K562 (cell line): ENCODE data around the gene TAF11. TPM values are rescaled to one million over a fixed set of nuclear protein-coding genes. Genes with fewer than 3 reads are reported as not detected.

Source experiments
- ATAC-seq: fragments of 200-7000 bp; cut with Tn5 transposase; 3 replicates; pipeline ENCODE4 v1.9.1; 2020; ENCODE audit warnings: moderate library complexity
- BruUV-seq: library from RNA; stranded (reverse); fragments of 400-500 nt; replicated peaks from 2 replicates; lab custom pipeline; 2021; lab: Mats Ljungman, UMichigan
- CTCF ChIA-PET: fragments of 300-600 bp; formaldehyde crosslinking; extraction: SDS; loops from one replicate; lab custom pipeline; 2021; ENCODE audit warnings: low intra/inter-chr PET ratio; lab: Yijun Ruan, JAX
- POLR2A ChIA-PET: fragments of 300-600, 350-650 bp; sonication (Branson Sonifier 250); formaldehyde crosslinking; extraction: SDS; loops from one replicate; lab custom pipeline; 2021; ENCODE audit warnings: antibody characterized with exemption, inconsistent platforms; lab: Yijun Ruan, JAX
- DNase-seq, 4 experiments: peaks; one replicate each; pipeline versions ENCODE4 v3.0.0 to v3.0.0-alpha.2; 2011 to 2018; ENCODE audit warnings: low spot score in 3 of 4, mixed read lengths in 3 of 4; ENCODE audit errors: extremely low read depth in 1 of 4
- FAIRE-seq: peaks from 2 replicates; lab custom pipeline; 2011; peaks lifted over from hg19 to GRCh38; lab: Jason Lieb, UNC
- H2AFZ ChIP-seq: 2 replicates; pipeline ENCODE4 v1.6.0; 2011; ENCODE audit warnings: low read depth, low read length, control low read depth, inconsistent platforms
- H3K27ac ChIP-seq: fragments of 200-600 bp; 3 replicates; pipeline ENCODE4 v1.8.0; 2011; ENCODE audit warnings: low read depth, mild to moderate bottlenecking, control low read depth, inconsistent platforms, low read length, moderate library complexity, mixed read lengths; ENCODE audit errors: extremely low read depth
- H3K27me3 ChIP-seq, 2 experiments: fragments of 300-600 bp in 1 of 2; 2 replicates in 1 of 2; 3 replicates in 1 of 2; pipeline versions ENCODE4 v1.6.0 to v1.8.0; 2011; ENCODE audit warnings: inconsistent platforms in 2 of 2, low read length in 2 of 2, mild to moderate bottlenecking in 1 of 2, mixed read lengths in 1 of 2, moderate library complexity in 1 of 2; ENCODE audit not compliant: control insufficient read depth in 2 of 2, insufficient read depth in 2 of 2
- H3K36me3 ChIP-seq: fragments of 300-600 bp; 3 replicates; pipeline ENCODE4 v1.8.0; 2011; ENCODE audit warnings: mild to moderate bottlenecking, low read length, inconsistent platforms; ENCODE audit not compliant: control insufficient read depth, insufficient read depth
- H3K4me1 ChIP-seq, 2 experiments: fragments of 200-600 bp in 1 of 2; replicated peaks in 1 of 2; 2 replicates in 1 of 2; 3 replicates in 1 of 2; pipeline versions ENCODE4 v1.5.1 to v1.8.0; 2011; ENCODE audit warnings: inconsistent platforms in 2 of 2, low read length in 2 of 2, mild to moderate bottlenecking in 1 of 2, mixed read lengths in 1 of 2, moderate library complexity in 1 of 2; ENCODE audit not compliant: control insufficient read depth in 2 of 2, insufficient read depth in 2 of 2
- H3K4me2 ChIP-seq: 2 replicates; pipeline ENCODE4 v1.6.1; 2011; ENCODE audit warnings: low read length, control low read depth, inconsistent platforms, mixed read lengths; ENCODE audit not compliant: insufficient read depth
- H3K4me3 ChIP-seq: fragments of 200-600 bp; sonication (generic), shearing (Covaris generic); 2 replicates; pipeline ENCODE4 v1.5.1; 2016; ENCODE audit warnings: control low read depth, inconsistent platforms
- H3K79me2 ChIP-seq: fragments of 200-600 bp; 3 replicates; pipeline ENCODE4 v1.8.0; 2011; ENCODE audit warnings: low read length, inconsistent platforms; ENCODE audit not compliant: control insufficient read depth, insufficient read depth
- H3K9ac ChIP-seq, 2 experiments: 2 replicates each; pipeline versions ENCODE4 v1.6.0 to v1.6.1; 2011; ENCODE audit warnings: low read depth in 2 of 2, low read length in 2 of 2, control low read depth in 1 of 2, inconsistent platforms in 1 of 2, mild to moderate bottlenecking in 1 of 2, mixed read lengths in 1 of 2; ENCODE audit not compliant: insufficient read depth in 1 of 2
- H3K9me1 ChIP-seq: one replicate; pipeline ENCODE4 v1.6.0; 2011; ENCODE audit warnings: inconsistent platforms, mild to moderate bottlenecking, low read length, moderate library complexity; ENCODE audit not compliant: control insufficient read depth, insufficient read depth
- H3K9me3 ChIP-seq: replicated peaks from 2 replicates; pipeline ENCODE4 v1.5.1; 2011; ENCODE audit warnings: low read depth, low read length, inconsistent platforms; ENCODE audit not compliant: control insufficient read depth, insufficient read depth
- H4K20me1 ChIP-seq: replicated peaks from 2 replicates; pipeline ENCODE4 v1.6.1; 2011; ENCODE audit warnings: low read length, inconsistent platforms, mixed read lengths; ENCODE audit not compliant: control insufficient read depth, insufficient read depth
- ARNT ChIP-seq, 2 experiments: fragments of 450-650 bp; IDR thresholded peaks; 2 replicates each; pipeline ENCODE4 v1.6.1; 2016; ENCODE audit warnings: mild to moderate bottlenecking in 1 of 2
- CC2D1A ChIP-seq: fragments of 450-650 bp; IDR thresholded peaks from 2 replicates; pipeline ENCODE4 v1.6.1; 2017; ENCODE audit warnings: mild to moderate bottlenecking
- DMBX1 ChIP-seq: fragments of 250-450 bp; sonication (Bioruptor Pico); IDR thresholded peaks from 2 replicates; pipeline ENCODE4 v1.8.0; 2022; ENCODE audit warnings: inconsistent platforms, mild to moderate bottlenecking, moderate library complexity, borderline replicate concordance
- JUND ChIP-seq, 2 experiments: IDR thresholded peaks; 2 replicates in 1 of 2; 3 replicates in 1 of 2; pipeline ENCODE4 v1.6.1; 2011; ENCODE audit warnings: borderline replicate concordance in 2 of 2, low read depth in 2 of 2, low read length in 2 of 2, improper control_type of control experiment in 1 of 2, missing biosample characterization in 1 of 2, missing genetic modification characterization in 1 of 2, missing genetic modification reagents in 1 of 2
- MTA1 ChIP-seq: fragments of 450-650 bp; IDR thresholded peaks from 2 replicates; pipeline ENCODE4 v1.6.1; 2017; ENCODE audit warnings: borderline replicate concordance
- POU5F1 ChIP-seq: fragments of 150-350 bp; IDR thresholded peaks from 2 replicates; pipeline ENCODE4 v1.6.1; 2014; ENCODE audit warnings: borderline replicate concordance, low read length, low read depth, mild to moderate bottlenecking; ENCODE audit not compliant: partially characterized antibody
- RBM22 ChIP-seq: fragments of 200-400 bp; formaldehyde crosslinking; IDR thresholded peaks from 2 replicates; pipeline ENCODE4 v1.6.1; 2018; ENCODE audit warnings: low read length, low read depth; ENCODE audit not compliant: poor library complexity, severe bottlenecking
- SAFB2 ChIP-seq: fragments of 200-400 bp; formaldehyde crosslinking; IDR thresholded peaks from 2 replicates; pipeline ENCODE4 v1.6.1; 2018; ENCODE audit warnings: borderline replicate concordance, low read length, low read depth, moderate library complexity; ENCODE audit not compliant: severe bottlenecking
- TBP ChIP-seq: optimal IDR thresholded peaks from 2 replicates; pipeline ENCODE3; 2011; ENCODE audit warnings: low read depth, low read length, improper control_type of control experiment
- ZNF175 ChIP-seq: fragments of 200-800 bp; sonication (Bioruptor generic); IDR thresholded peaks from 2 replicates; pipeline ENCODE4 v1.6.1; 2016; ENCODE audit warnings: low read depth, mild to moderate bottlenecking, missing genetic modification characterization, missing compliant biosample characterization
- ZNF263 ChIP-seq: sonication (generic); formaldehyde crosslinking; IDR thresholded peaks from 2 replicates; pipeline ENCODE4 v1.8.0; 2022; ENCODE audit warnings: mild to moderate bottlenecking, missing genetic modification reagents, borderline replicate concordance
- WGBS: fragments of 100-300 bp; shearing (Covaris generic); methylation state at CpG from one replicate; pipeline ENCODE4 v1.1.6; 2016; ENCODE audit warnings: low coverage, mixed read lengths; ENCODE audit not compliant: insufficient coverage; ENCODE audit errors: missing lambda C conversion rate; 5-methylcytosine and 5-hydroxymethylcytosine counted together
- in situ Hi-C: fragments of 300-500 bp; cut with MboI; formaldehyde crosslinking; loops from 4 replicates; pipeline ENCODE4 v1.15.0; 2018; ENCODE audit warnings: inconsistent platforms, mixed read lengths
- intact Hi-C: fragments of 100-400 bp; cut with micrococcal nuclease; formaldehyde crosslinking; loops from 2 replicates; pipeline ENCODE4 v1.14.2; 2022
- polyA plus RNA-seq, 8 experiments: library from polyadenylated mRNA; depleted of rRNA in 4 of 8; stranded (reverse) in 5 of 8; unstranded in 3 of 8; fragments of >200 nt; fragmentation: Nextera tagmentation in 2 of 8; fragmentation: Illumina TruSeq in 1 of 8; extraction: Ambion mirVana in 2 of 8; extraction: Trizol in 1 of 8; gene quantifications; 2 replicates each; pipeline versions ENCODE4 v1.2.1 to v1.2.3, GENCODE V29; 2011 to 2014; ENCODE audit warnings: inconsistent platforms in 1 of 8, missing spikeins in 1 of 8
- total RNA-seq, 7 experiments: library from RNA; depleted of rRNA in 6 of 7; stranded (reverse); fragments of >200 nt in 6 of 7; fragmentation: Illumina TruSeq in 2 of 7; extraction: Trizol in 2 of 7; gene quantifications; 2 replicates each; pipeline versions ENCODE4 v1.2.1 to v1.2.3, GENCODE V29; 2011 to 2021; ENCODE audit warnings: low replicate concordance in 1 of 7
- TF ChIP-seq, protein P1 (sequence below): sonication (generic); formaldehyde crosslinking; IDR thresholded peaks from 2 replicates; pipeline ENCODE4 v1.4.0; 2020; ENCODE audit warnings: mild to moderate bottlenecking, missing genetic modification reagents

TAF11 gene
- total and polyA plus RNA-seq, 9 of the 15 experiments (the other 6 are each of a cell fraction or from before 2014, with no cell fraction given) = 40.9 to 91.9 (median 71.9) TPM

DNA sequence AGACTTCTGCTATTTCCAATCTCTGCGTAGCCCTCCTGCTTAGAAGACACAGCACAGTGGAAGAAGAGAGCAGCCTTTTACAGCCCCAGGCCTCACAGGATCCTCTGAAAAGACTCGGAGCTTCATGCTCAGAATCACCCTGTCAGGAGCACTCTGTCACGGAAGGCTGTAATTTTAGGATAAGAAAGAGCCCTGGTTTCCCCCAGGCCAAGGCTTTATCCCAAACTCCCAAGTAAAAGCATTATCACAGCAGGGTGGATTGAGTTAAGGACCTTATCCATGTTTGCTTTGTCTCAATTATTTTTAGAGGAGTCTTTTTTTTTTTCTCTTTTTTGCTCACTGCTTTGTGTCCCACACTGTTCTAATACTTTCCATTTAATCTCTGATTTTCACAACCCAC, 40.4 kb upstream of the TAF11 start:
- Histone ChIP-seq H3K9ac (no peak overlapping the region), H3K4me3 (no peak overlapping the region), H3K36me3 (no peaks in the 10 kb centered on the region), H3K9me3 (no peaks in the 10 kb centered on the region), H2AFZ (no peak overlapping the region), H3K79me2 (no peaks in the 10 kb centered on the region), H4K20me1 (peaks cover 12% of the 10 kb centered on the region), H3K9me1 (no peaks in the 10 kb centered on the region), H3K4me2 (no peak overlapping the region), H3K27ac (no peak overlapping the region), H3K27me3 (no peaks in the 10 kb centered on the region), H3K4me1 (no peaks in the 10 kb centered on the region)
- POLR2A ChIA-PET = interaction anchor here (0.6 to 1.3 kb wide), 3 partner anchors 14 to 113 kb away, joined by 3 to 4 read pairs (median 3); no protein-coding TSS in a partner anchor
- intact Hi-C loops (no loop called here), in situ Hi-C loops (no loop called here)
- no peak; the same call in 2 of the 3 replicates for ATAC-seq
- no TSS peak for BruUV-seq
- DNase-seq = no peak
- CTCF ChIA-PET = no interaction called here
- no peak for FAIRE-seq
- WGBS = 36% methylated on average over 3 of the region's 3 CpGs
- TF ChIP-seq POU5F1 = no peak
- TF ChIP-seq RBM22 = no peak
- no peak for TF ChIP-seq DMBX1 (CRISPR knock-in tag)
- no peak for TF ChIP-seq ARNT (IDR thresholded peaks at IDR 0.05)
- TF ChIP-seq ZNF263 (CRISPR knock-in tag) = no peak
- TF ChIP-seq, protein P1, sequence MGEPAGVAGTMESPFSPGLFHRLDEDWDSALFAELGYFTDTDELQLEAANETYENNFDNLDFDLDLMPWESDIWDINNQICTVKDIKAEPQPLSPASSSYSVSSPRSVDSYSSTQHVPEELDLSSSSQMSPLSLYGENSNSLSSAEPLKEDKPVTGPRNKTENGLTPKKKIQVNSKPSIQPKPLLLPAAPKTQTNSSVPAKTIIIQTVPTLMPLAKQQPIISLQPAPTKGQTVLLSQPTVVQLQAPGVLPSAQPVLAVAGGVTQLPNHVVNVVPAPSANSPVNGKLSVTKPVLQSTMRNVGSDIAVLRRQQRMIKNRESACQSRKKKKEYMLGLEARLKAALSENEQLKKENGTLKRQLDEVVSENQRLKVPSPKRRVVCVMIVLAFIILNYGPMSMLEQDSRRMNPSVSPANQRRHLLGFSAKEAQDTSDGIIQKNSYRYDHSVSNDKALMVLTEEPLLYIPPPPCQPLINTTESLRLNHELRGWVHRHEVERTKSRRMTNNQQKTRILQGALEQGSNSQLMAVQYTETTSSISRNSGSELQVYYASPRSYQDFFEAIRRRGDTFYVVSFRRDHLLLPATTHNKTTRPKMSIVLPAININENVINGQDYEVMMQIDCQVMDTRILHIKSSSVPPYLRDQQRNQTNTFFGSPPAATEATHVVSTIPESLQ (CRISPR knock-in tag) = no peak
- no peak for TF ChIP-seq TBP
- no peak for TF ChIP-seq MTA1
- TF ChIP-seq CC2D1A = no peak
- TF ChIP-seq SAFB2 = no peak
- no peak for TF ChIP-seq ZNF175
- TF ChIP-seq JUND (IDR thresholded peaks at IDR 0.05; ENCODE audit: borderline replicate concordance, low read depth, low read length) = no peak
- TF ChIP-seq JUND (tag; IDR thresholded peaks at IDR 0.05; ENCODE audit: borderline replicate concordance, low read depth, low read length) = no peak
